Transverse colon (tissue), 3 donors: ENCODE measurements around the gene FTCDNL1.

ENCODE experiments used
- CTCF ChIP-seq, 5 experiments: fragments of 200-600 bp in 3 of 5; fragments of 450-650 bp in 2 of 5; sonication (generic) in 3 of 5; IDR thresholded peaks; 1 replicate in 2 of 5; 2 replicates in 3 of 5; pipeline ENCODE4 v1.5.1; 2016 to 2017; ENCODE audit warnings: antibody characterized with exemption in 5 of 5, inconsistent platforms in 3 of 5, mild to moderate bottlenecking in 2 of 5, moderate library complexity in 1 of 5
- EP300 ChIP-seq: sonication (generic); formaldehyde crosslinking; IDR thresholded peaks from one replicate; pipeline ENCODE4 v1.6.1; 2017; ENCODE audit warnings: antibody characterized with exemption, low read depth
- POLR2A ChIP-seq: fragments of 450-650 bp; IDR thresholded peaks from one replicate; pipeline ENCODE4 v1.6.1; 2016; ENCODE audit warnings: antibody characterized with exemption, mild to moderate bottlenecking, moderate library complexity

GRCh38 chr2:199847181-199847864 is 3.7 kb downstream of the FTCDNL1 start:
- TF ChIP-seq CTCF (IDR thresholded peaks at IDR 0.05) (no peak), POLR2A (no peak), EP300 (no peak)
